HG03060 (cell line): ENCODE measurements around the gene PMP22.
"Not testable (repeated sequence)": the region's sequence is repeated elsewhere in the genome, so short reads cannot be mapped to it uniquely, and the experiment has no call there.

Experiments used
- ATAC-seq: cut with Tn5 transposase; IDR thresholded peaks from one replicate; pipeline ENCODE4 v1.9.1; 2021; ENCODE audit warnings: low read depth, moderate number of reproducible peaks; ENCODE audit not compliant: unreplicated experiment

The PMP22 gene

GRCh38 chr17:15220785-15221184, 44.3 kb downstream of the PMP22 start:
- ATAC-seq = no peak

- ATAC-seq = no peak
These were observed 48.6 kb downstream of the PMP22 start for GRCh38 chr17:15216481-15216880.

GRCh38 chr17:15213381-15214087, 51.6 kb downstream of the PMP22 start:
- no peak for ATAC-seq

GRCh38 chr17:15210247-15210646, 54.9 kb downstream of the PMP22 start:
- ATAC-seq = no peak

- not testable (repeated sequence) for ATAC-seq
These were observed 62.1 kb downstream of the PMP22 start for GRCh38 chr17:15203062-15203461.

GRCh38 chr17:15200574-15200973, 64.6 kb downstream of the PMP22 start:
- not testable (repeated sequence) for ATAC-seq

GRCh38 chr17:15197229-15197628, 67.9 kb downstream of the PMP22 start:
- no peak for ATAC-seq

- no peak for ATAC-seq
These were observed 70.3 kb downstream of the PMP22 start for GRCh38 chr17:15194859-15195277.

GRCh38 chr17:15185625-15185991, 79.5 kb downstream of the PMP22 start:
- ATAC-seq = no peak

- ATAC-seq = no peak
These were observed 80.1 kb downstream of the PMP22 start for GRCh38 chr17:15184872-15185624.

GRCh38 chr17:15181816-15182215, 83.3 kb downstream of the PMP22 start:
- no peak for ATAC-seq

- no peak for ATAC-seq
These were observed 83.8 kb downstream of the PMP22 start for GRCh38 chr17:15181333-15181732.

- no peak for ATAC-seq
These were observed 85.0 kb downstream of the PMP22 start for GRCh38 chr17:15180121-15180561.
